Muscle of leg (tissue), 11 donors: ENCODE data around the gene VPS13D. TPM values are rescaled to one million over a fixed set of nuclear protein-coding genes. Genes with fewer than 3 reads are reported as not detected.
A peak's percentile ranks its signal among the peaks of the same experiment; 100 is the strongest.

Experiments
- DNase-seq: peaks from one replicate; pipeline ENCODE4 v3.0.0; 2013
- H3K27ac ChIP-seq: one replicate; pipeline ENCODE4 v1.5.1; 2013; ENCODE audit warnings: mild to moderate bottlenecking, low read length, control low read depth
- H3K27me3 ChIP-seq: one replicate; pipeline ENCODE4 v1.6.1; 2013; ENCODE audit warnings: low read length; ENCODE audit not compliant: control insufficient read depth, insufficient read depth
- H3K36me3 ChIP-seq: one replicate; pipeline ENCODE4 v1.6.1; 2013; ENCODE audit warnings: low read length; ENCODE audit not compliant: control insufficient read depth, insufficient read depth
- H3K4me1 ChIP-seq: one replicate; pipeline ENCODE4 v1.6.1; 2013; ENCODE audit warnings: low read length; ENCODE audit not compliant: control insufficient read depth, insufficient read depth
- H3K4me3 ChIP-seq: one replicate; pipeline ENCODE4 v1.5.1; 2013; ENCODE audit warnings: low read length, control low read depth
- H3K9me3 ChIP-seq: replicated peaks from 2 replicates; pipeline ENCODE4 v1.6.1; 2013; ENCODE audit warnings: low read depth, low read length; ENCODE audit not compliant: control insufficient read depth
- WGBS: methylation state at CpG from one replicate; pipeline ENCODE4 v1.1.5; 2013; ENCODE audit warnings: missing lambda C conversion rate; ENCODE audit not compliant: insufficient coverage; 5-methylcytosine and 5-hydroxymethylcytosine counted together
- polyA plus RNA-seq, 8 donors: library from polyadenylated mRNA; unstranded; fragments of 120-200 nt; gene quantifications; one replicate each; pipeline versions ENCODE4 v1.2.1 to v1.2.3, GENCODE V29; 2013; ENCODE audit warnings: inconsistent platforms in 1 of 8, low replicate concordance in 1 of 8; ENCODE audit not compliant: insufficient read length in 8 of 8, insufficient read depth in 1 of 8
- total RNA-seq: library from RNA; stranded (reverse); fragments of 120-200 nt; gene quantifications from one replicate; pipeline ENCODE4 v1.2.4, GENCODE V29; 2013

Gene VPS13D
- total and polyA plus RNA-seq, 9 donors = 14.9 to 21.2 (median 17.0) TPM

- no CpG with 5 or more reads among the region's 7 CpGs for WGBS
- no peak overlapping the region for H3K4me3 ChIP-seq
- H3K27me3 ChIP-seq = no peaks in the 10 kb centered on the region
- no peaks in the 10 kb centered on the region for H3K9me3 ChIP-seq
- H3K27ac ChIP-seq = no peak overlapping the region
- DNase-seq = no peak
- peaks cover 2% of the 10 kb centered on the region for H3K36me3 ChIP-seq
- H3K4me1 ChIP-seq = peaks cover 22% of the 10 kb centered on the region
Measured at GRCh38 chr1:12487520-12487919, 257.7 kb downstream of the VPS13D start.

GRCh38 chr1:12488666-12489354 is 259.0 kb downstream of the VPS13D start:
- peaks cover 2% of the 10 kb centered on the region for H3K36me3 ChIP-seq

GRCh38 chr1:12490532-12491142 is 260.8 kb downstream of the VPS13D start:
- WGBS = 96% methylated on average over 4 of the region's 11 CpGs
- Histone ChIP-seq H3K4me3 (no peak overlapping the region), H3K4me1 (peaks cover 16% of the 10 kb centered on the region), H3K27ac (no peak overlapping the region), H3K9me3 (no peaks in the 10 kb centered on the region), H3K27me3 (no peaks in the 10 kb centered on the region), H3K36me3 (peaks cover 2% of the 10 kb centered on the region)
- DNase-seq = no peak

More at GRCh38 chr1:12488666-12489354, 259.0 kb downstream of the VPS13D start:
- Histone ChIP-seq H3K27ac (no peak overlapping the region), H3K9me3 (no peaks in the 10 kb centered on the region), H3K4me1 (peaks cover 22% of the 10 kb centered on the region), H3K27me3 (no peaks in the 10 kb centered on the region), H3K4me3 (no peak overlapping the region)
- DNase-seq = no peak
- WGBS = no CpG with 5 or more reads among the region's 4 CpGs

- H3K27ac ChIP-seq = no peak overlapping the region
- no peaks in the 10 kb centered on the region for H3K27me3 ChIP-seq
- H3K9me3 ChIP-seq = no peaks in the 10 kb centered on the region
- DNase-seq = peak; percentile 62
- H3K36me3 ChIP-seq = no peaks in the 10 kb centered on the region
- H3K4me1 ChIP-seq = peaks cover 6% of the 10 kb centered on the region
- H3K4me3 ChIP-seq = no peak overlapping the region
- WGBS = 67% methylated on average over 4 of the region's 5 CpGs
Measured at GRCh38 chr1:12491656-12492055, 261.8 kb downstream of the VPS13D start.

GRCh38 chr1:12495725-12496124 is 265.9 kb downstream of the VPS13D start:
- Histone ChIP-seq H3K4me1 (peaks cover 8% of the 10 kb centered on the region), H3K27ac (no peak overlapping the region), H3K9me3 (no peaks in the 10 kb centered on the region), H3K4me3 (no peak overlapping the region), H3K27me3 (no peaks in the 10 kb centered on the region), H3K36me3 (peaks cover 9% of the 10 kb centered on the region)
- no peak for DNase-seq
- 88% methylated on average over 6 of the region's 11 CpGs for WGBS

GRCh38 chr1:12496154-12496961 is 266.5 kb downstream of the VPS13D start:
- WGBS = 56% methylated on average over 3 of the region's 9 CpGs
- peaks cover 9% of the 10 kb centered on the region for H3K36me3 ChIP-seq
- DNase-seq = peak; percentile 36
- H3K4me1 ChIP-seq = peaks cover 8% of the 10 kb centered on the region
- H3K27me3 ChIP-seq = no peaks in the 10 kb centered on the region
- no peak overlapping the region for H3K4me3 ChIP-seq
- H3K27ac ChIP-seq = no peak overlapping the region
- H3K9me3 ChIP-seq = no peaks in the 10 kb centered on the region

- Histone ChIP-seq H3K4me3 (no peak overlapping the region), H3K36me3 (peaks cover 11% of the 10 kb centered on the region), H3K4me1 (peaks cover 10% of the 10 kb centered on the region), H3K27me3 (no peaks in the 10 kb centered on the region), H3K27ac (peak overlapping the region; percentile 67), H3K9me3 (no peaks in the 10 kb centered on the region)
- 25% methylated on average over 3 of the region's 13 CpGs for WGBS
- peak; percentile 81 for DNase-seq
Measured at GRCh38 chr1:12499539-12500240, 269.9 kb downstream of the VPS13D start.

- H3K9me3 ChIP-seq = no peaks in the 10 kb centered on the region
- H3K36me3 ChIP-seq = peaks cover 18% of the 10 kb centered on the region
- DNase-seq = no peak
- H3K4me1 ChIP-seq = peaks cover 10% of the 10 kb centered on the region
- no peak overlapping the region for H3K4me3 ChIP-seq
- WGBS = 80% methylated on average over 8 of the region's 9 CpGs
- no peaks in the 10 kb centered on the region for H3K27me3 ChIP-seq
- H3K27ac ChIP-seq = no peak overlapping the region
Measured at GRCh38 chr1:12501661-12502060, 271.8 kb downstream of the VPS13D start.

GRCh38 chr1:12502336-12503109 is 272.7 kb downstream of the VPS13D start:
- H3K27ac ChIP-seq = no peak overlapping the region
- 87% methylated on average over 11 of the region's 11 CpGs for WGBS

More at GRCh38 chr1:12502336-12503109, 272.7 kb downstream of the VPS13D start:
- Histone ChIP-seq H3K36me3 (peaks cover 19% of the 10 kb centered on the region), H3K9me3 (no peaks in the 10 kb centered on the region), H3K4me3 (no peak overlapping the region), H3K4me1 (peaks cover 10% of the 10 kb centered on the region), H3K27me3 (no peaks in the 10 kb centered on the region)
- no peak for DNase-seq
